ENCODE measurements around the gene EIF4G3. TPM values are rescaled to one million over a fixed set of nuclear protein-coding genes. Genes with fewer than 3 reads are reported as not detected.
A peak's percentile ranks its signal among the peaks of the same experiment; 100 is the strongest.
"Not testable (repeated sequence)": the region's sequence is repeated elsewhere in the genome, so short reads cannot be mapped to it uniquely, and the experiment has no call there.

The EIF4G3 gene
- total and polyA plus RNA-seq, 2 donors = 17.0 to 22.1 TPM

DNA sequence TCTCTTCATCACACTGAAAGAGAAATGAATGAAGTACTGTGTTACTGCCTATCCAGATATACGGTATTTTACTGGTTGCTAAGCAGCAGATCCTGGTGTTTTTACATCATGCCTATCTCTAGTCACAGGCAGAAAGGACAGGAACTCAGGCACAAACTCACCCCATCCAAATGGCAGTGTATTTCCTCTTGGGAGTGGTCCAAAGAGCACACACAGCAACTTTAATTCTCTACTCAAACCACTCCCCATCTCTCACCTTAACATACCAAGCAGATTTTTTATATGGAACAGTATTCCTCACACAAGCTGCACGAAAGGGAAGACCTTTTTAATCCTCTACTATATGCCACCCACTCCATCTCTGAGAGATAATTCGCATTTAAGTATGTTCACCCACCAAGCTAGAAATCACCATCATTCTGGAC is 27.3 kb downstream of the EIF4G3 start:
- WGBS = 84% methylated on average over 3 of the region's 3 CpGs
- no peaks in the 10 kb centered on the region for H3K9me3 ChIP-seq (ENCODE audit: control insufficient read depth in 2 of 2, insufficient read depth in 1 of 2, low read length in 1 of 2)
- H3K27me3 ChIP-seq (ENCODE audit: control insufficient read depth in 2 of 2, insufficient read depth in 1 of 2, low read length in 1 of 2) = no peaks in the 10 kb centered on the region
- DNase-seq (ENCODE audit: low read depth in 6 of 9, low spot score in 9 of 9) = no peak
- H3K4me1 ChIP-seq (ENCODE audit: control insufficient read depth in 2 of 2, insufficient read depth in 2 of 2, low read length in 2 of 2) = no peaks in the 10 kb centered on the region
- no peak overlapping the region for H3K4me3 ChIP-seq (ENCODE audit: low read length in 2 of 2)
- H3K27ac ChIP-seq (ENCODE audit: low read depth in 1 of 2, low read length in 1 of 2) = peak overlapping the region in 1 of 2 donors; percentile 31
- peaks cover 4 to 14% of the 10 kb centered on the region in 2 donors for H3K36me3 ChIP-seq (ENCODE audit: control insufficient read depth in 2 of 2, insufficient read depth in 2 of 2, low read length in 1 of 2)

DNA sequence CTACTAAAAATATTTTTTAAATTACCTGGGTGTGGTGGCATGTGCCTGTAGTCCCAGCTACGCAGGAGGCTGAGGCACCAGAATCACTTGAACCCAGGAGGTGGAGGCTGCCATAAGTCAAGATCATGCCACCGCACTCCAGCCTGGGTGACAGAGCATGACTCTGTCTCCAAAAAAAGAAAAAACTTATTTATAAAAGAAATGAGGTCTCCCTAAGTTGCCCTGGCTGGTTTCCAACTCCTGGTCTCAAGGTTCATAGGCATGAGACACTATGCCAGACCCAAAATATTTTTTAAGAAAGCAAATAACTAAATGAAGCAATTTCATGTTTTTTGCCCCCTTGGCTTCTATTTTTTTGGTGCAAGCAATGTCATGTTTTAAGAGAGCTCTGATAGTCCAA is 32.9 kb downstream of the EIF4G3 start:
- Histone ChIP-seq H3K27me3 (ENCODE audit: control insufficient read depth in 2 of 2, insufficient read depth in 1 of 2, low read length in 1 of 2) (no peaks in the 10 kb centered on the region), H3K9me3 (ENCODE audit: control insufficient read depth in 2 of 2, insufficient read depth in 1 of 2, low read length in 1 of 2) (no peaks in the 10 kb centered on the region), H3K4me1 (ENCODE audit: control insufficient read depth in 2 of 2, insufficient read depth in 2 of 2, low read length in 2 of 2) (no peaks in the 10 kb centered on the region), H3K27ac (ENCODE audit: low read depth in 1 of 2, low read length in 1 of 2) (no peak overlapping the region), H3K36me3 (ENCODE audit: control insufficient read depth in 2 of 2, insufficient read depth in 2 of 2, low read length in 1 of 2) (peaks cover 4 to 10% of the 10 kb centered on the region in 2 donors), H3K4me3 (ENCODE audit: low read length in 2 of 2) (no peak overlapping the region)
- 97% methylated on average over 2 of the region's 2 CpGs for WGBS
- DNase-seq (ENCODE audit: low read depth in 6 of 9, low spot score in 9 of 9) = no peak

DNA sequence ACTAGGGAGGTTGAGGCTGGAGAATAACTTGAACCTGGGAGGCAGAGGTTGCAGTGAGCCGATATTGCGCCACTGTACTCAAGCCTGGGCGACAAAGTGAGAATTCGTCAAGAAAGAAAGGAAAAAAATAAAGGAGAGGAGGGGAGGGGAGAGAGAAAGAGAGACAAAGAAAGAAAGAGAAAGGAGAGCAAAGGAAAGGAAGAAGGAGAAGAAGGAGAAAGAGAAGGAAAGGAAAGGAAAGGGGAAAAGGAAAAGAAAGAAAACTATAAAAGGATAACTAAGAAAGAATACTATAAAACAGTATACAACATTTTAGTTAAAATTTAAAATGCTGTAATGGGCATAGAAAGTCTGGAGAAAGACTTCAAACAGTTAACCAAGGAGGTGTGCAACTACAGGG is 33.6 kb downstream of the EIF4G3 start:
- DNase-seq (ENCODE audit: low read depth in 6 of 9, low spot score in 9 of 9) = no peak
- H3K27ac ChIP-seq (ENCODE audit: low read depth in 1 of 2, low read length in 1 of 2) = no peak overlapping the region
- H3K9me3 ChIP-seq (ENCODE audit: control insufficient read depth in 2 of 2, insufficient read depth in 1 of 2, low read length in 1 of 2) = no peaks in the 10 kb centered on the region
- WGBS = 99% methylated on average over 4 of the region's 4 CpGs
- H3K27me3 ChIP-seq (ENCODE audit: control insufficient read depth in 2 of 2, insufficient read depth in 1 of 2, low read length in 1 of 2) = no peaks in the 10 kb centered on the region
- H3K4me1 ChIP-seq (ENCODE audit: control insufficient read depth in 2 of 2, insufficient read depth in 2 of 2, low read length in 2 of 2) = no peaks in the 10 kb centered on the region
- no peak overlapping the region for H3K4me3 ChIP-seq (ENCODE audit: low read length in 2 of 2)
- peaks cover 2 to 6% of the 10 kb centered on the region in 2 donors for H3K36me3 ChIP-seq (ENCODE audit: control insufficient read depth in 2 of 2, insufficient read depth in 2 of 2, low read length in 1 of 2)

GRCh38 chr1:21141030-21141429 is 35.7 kb downstream of the EIF4G3 start:
- H3K36me3 ChIP-seq (ENCODE audit: control insufficient read depth in 2 of 2, insufficient read depth in 2 of 2, low read length in 1 of 2) = peaks cover 0 to 2% of the 10 kb centered on the region in 2 donors

DNA sequence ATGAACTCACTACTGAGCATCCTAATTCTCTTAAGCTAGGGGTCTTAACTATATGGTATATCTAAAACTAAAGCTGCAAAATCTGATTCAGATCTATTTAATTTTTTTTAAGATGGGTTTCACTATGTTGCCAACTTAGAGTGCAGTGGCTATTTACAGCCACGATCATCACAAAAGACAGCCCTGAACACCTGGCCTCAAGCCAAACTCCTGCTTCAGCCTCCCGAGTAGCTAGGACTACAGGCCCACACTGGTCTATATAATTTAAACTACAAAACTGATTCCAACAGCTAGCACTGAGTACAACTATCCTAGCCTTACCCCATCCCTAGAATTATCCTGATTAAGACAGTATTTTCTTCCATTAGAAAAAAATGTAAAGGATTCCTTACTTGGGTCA is 37.1 kb downstream of the EIF4G3 start:
- H3K4me1 ChIP-seq (ENCODE audit: control insufficient read depth in 2 of 2, insufficient read depth in 2 of 2, low read length in 2 of 2) = no peaks in the 10 kb centered on the region
- H3K27me3 ChIP-seq (ENCODE audit: control insufficient read depth in 2 of 2, insufficient read depth in 1 of 2, low read length in 1 of 2) = no peaks in the 10 kb centered on the region
- 79% methylated on average over 2 of the region's 2 CpGs for WGBS
- H3K36me3 ChIP-seq (ENCODE audit: control insufficient read depth in 2 of 2, insufficient read depth in 2 of 2, low read length in 1 of 2) = no peaks in the 10 kb centered on the region
- H3K4me3 ChIP-seq (ENCODE audit: low read length in 2 of 2) = no peak overlapping the region
- no peaks in the 10 kb centered on the region for H3K9me3 ChIP-seq (ENCODE audit: control insufficient read depth in 2 of 2, insufficient read depth in 1 of 2, low read length in 1 of 2)
- no peak overlapping the region for H3K27ac ChIP-seq (ENCODE audit: low read depth in 1 of 2, low read length in 1 of 2)
- no peak for DNase-seq (ENCODE audit: low read depth in 6 of 9, low spot score in 9 of 9)

More at GRCh38 chr1:21141030-21141429, 35.7 kb downstream of the EIF4G3 start:
- Histone ChIP-seq H3K27me3 (ENCODE audit: control insufficient read depth in 2 of 2, insufficient read depth in 1 of 2, low read length in 1 of 2) (no peaks in the 10 kb centered on the region), H3K9me3 (ENCODE audit: control insufficient read depth in 2 of 2, insufficient read depth in 1 of 2, low read length in 1 of 2) (no peaks in the 10 kb centered on the region), H3K4me1 (ENCODE audit: control insufficient read depth in 2 of 2, insufficient read depth in 2 of 2, low read length in 2 of 2) (no peaks in the 10 kb centered on the region), H3K27ac (ENCODE audit: low read depth in 1 of 2, low read length in 1 of 2) (no peak overlapping the region), H3K4me3 (ENCODE audit: low read length in 2 of 2) (no peak overlapping the region)
- WGBS = 95% methylated on average over 1 of the region's 1 CpG
- DNase-seq (ENCODE audit: low read depth in 6 of 9, low spot score in 9 of 9) = no peak

- DNase-seq (ENCODE audit: low read depth in 6 of 9, low spot score in 9 of 9); H3K36me3 ChIP-seq (ENCODE audit: control insufficient read depth in 2 of 2, insufficient read depth in 2 of 2, low read length in 1 of 2); H3K9me3 ChIP-seq (ENCODE audit: control insufficient read depth in 2 of 2, insufficient read depth in 1 of 2, low read length in 1 of 2); H3K4me3 ChIP-seq (ENCODE audit: low read length in 2 of 2); H3K27ac ChIP-seq (ENCODE audit: low read depth in 1 of 2, low read length in 1 of 2); H3K4me1 ChIP-seq (ENCODE audit: control insufficient read depth in 2 of 2, insufficient read depth in 2 of 2, low read length in 2 of 2); H3K27me3 ChIP-seq (ENCODE audit: control insufficient read depth in 2 of 2, insufficient read depth in 1 of 2, low read length in 1 of 2): not testable (repeated sequence)
- WGBS = 99% methylated on average over 5 of the region's 5 CpGs
These were observed 40.4 kb downstream of the EIF4G3 start for GRCh38 chr1:21136344-21136743.

GRCh38 chr1:21131200-21131599 is 45.5 kb downstream of the EIF4G3 start:
- Histone ChIP-seq H3K9me3 (ENCODE audit: control insufficient read depth in 2 of 2, insufficient read depth in 1 of 2, low read length in 1 of 2) (no peaks in the 10 kb centered on the region), H3K36me3 (ENCODE audit: control insufficient read depth in 2 of 2, insufficient read depth in 2 of 2, low read length in 1 of 2) (peaks cover 0 to 3% of the 10 kb centered on the region in 2 donors), H3K27ac (ENCODE audit: low read depth in 1 of 2, low read length in 1 of 2) (no peak overlapping the region), H3K27me3 (ENCODE audit: control insufficient read depth in 2 of 2, insufficient read depth in 1 of 2, low read length in 1 of 2) (no peaks in the 10 kb centered on the region), H3K4me3 (ENCODE audit: low read length in 2 of 2) (no peak overlapping the region), H3K4me1 (ENCODE audit: control insufficient read depth in 2 of 2, insufficient read depth in 2 of 2, low read length in 2 of 2) (no peaks in the 10 kb centered on the region)
- 97% methylated on average over 1 of the region's 1 CpG for WGBS
- no peak for DNase-seq (ENCODE audit: low read depth in 6 of 9, low spot score in 9 of 9)

- no peaks in the 10 kb centered on the region for H3K27me3 ChIP-seq (ENCODE audit: control insufficient read depth in 2 of 2, insufficient read depth in 1 of 2, low read length in 1 of 2)
- DNase-seq (ENCODE audit: low read depth in 6 of 9, low spot score in 9 of 9) = no peak
- no peak overlapping the region for H3K4me3 ChIP-seq (ENCODE audit: low read length in 2 of 2)
- no peak overlapping the region for H3K27ac ChIP-seq (ENCODE audit: low read depth in 1 of 2, low read length in 1 of 2)
- no peaks in the 10 kb centered on the region for H3K9me3 ChIP-seq (ENCODE audit: control insufficient read depth in 2 of 2, insufficient read depth in 1 of 2, low read length in 1 of 2)
- peaks cover 0 to 3% of the 10 kb centered on the region in 2 donors for H3K36me3 ChIP-seq (ENCODE audit: control insufficient read depth in 2 of 2, insufficient read depth in 2 of 2, low read length in 1 of 2)
- no peaks in the 10 kb centered on the region for H3K4me1 ChIP-seq (ENCODE audit: control insufficient read depth in 2 of 2, insufficient read depth in 2 of 2, low read length in 2 of 2)
- WGBS = 50% methylated on average over 2 of the region's 2 CpGs
These were observed 47.3 kb downstream of the EIF4G3 start for GRCh38 chr1:21129407-21129806.

DNA sequence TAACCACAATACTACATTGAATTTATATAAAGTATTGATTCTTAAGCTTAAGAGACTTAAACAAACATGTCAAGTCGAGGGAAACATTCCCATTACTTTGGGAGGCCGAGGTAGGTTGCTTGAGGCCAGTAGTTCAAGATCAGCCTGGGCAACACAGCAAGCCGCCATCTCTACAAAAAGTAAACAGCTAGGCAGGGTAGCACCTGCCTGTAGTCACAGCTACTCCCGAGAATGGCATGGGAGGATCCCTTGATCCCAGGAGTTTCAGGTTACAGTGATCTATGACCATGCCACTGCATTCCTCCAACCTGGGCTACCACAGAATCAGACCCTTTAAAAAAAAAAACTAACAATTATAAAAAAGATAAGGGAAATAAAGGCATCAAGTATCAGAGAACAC is 50.4 kb downstream of the EIF4G3 start:
- no peaks in the 10 kb centered on the region for H3K4me1 ChIP-seq (ENCODE audit: control insufficient read depth in 2 of 2, insufficient read depth in 2 of 2, low read length in 2 of 2)
- WGBS = 94% methylated on average over 4 of the region's 4 CpGs
- H3K4me3 ChIP-seq (ENCODE audit: low read length in 2 of 2) = no peak overlapping the region
- H3K27me3 ChIP-seq (ENCODE audit: control insufficient read depth in 2 of 2, insufficient read depth in 1 of 2, low read length in 1 of 2) = no peaks in the 10 kb centered on the region
- H3K27ac ChIP-seq (ENCODE audit: low read depth in 1 of 2, low read length in 1 of 2) = no peak overlapping the region
- peaks cover 0 to 3% of the 10 kb centered on the region in 2 donors for H3K36me3 ChIP-seq (ENCODE audit: control insufficient read depth in 2 of 2, insufficient read depth in 2 of 2, low read length in 1 of 2)
- no peaks in the 10 kb centered on the region for H3K9me3 ChIP-seq (ENCODE audit: control insufficient read depth in 2 of 2, insufficient read depth in 1 of 2, low read length in 1 of 2)
- DNase-seq (ENCODE audit: low read depth in 6 of 9, low spot score in 9 of 9) = no peak

DNA sequence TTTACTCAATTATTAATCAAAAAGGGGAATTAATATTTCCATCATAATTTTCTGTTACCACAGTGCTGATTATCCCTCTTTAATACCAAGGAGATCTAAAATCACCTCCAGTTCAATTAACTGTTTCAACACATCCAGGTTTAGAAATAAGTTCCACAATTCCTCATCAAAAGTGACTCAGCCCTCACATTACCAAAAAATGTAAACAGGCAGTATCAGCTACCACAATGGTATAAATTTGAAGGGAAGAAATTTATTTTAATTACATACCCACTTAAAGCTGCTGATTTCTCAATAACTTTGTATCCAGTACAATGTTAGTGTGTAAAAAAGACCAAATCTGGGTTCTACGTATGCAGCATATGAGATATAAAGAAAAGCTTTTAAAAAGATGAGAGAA is 51.9 kb downstream of the EIF4G3 start:
- Histone ChIP-seq H3K27me3 (ENCODE audit: control insufficient read depth in 2 of 2, insufficient read depth in 1 of 2, low read length in 1 of 2) (no peaks in the 10 kb centered on the region), H3K36me3 (ENCODE audit: control insufficient read depth in 2 of 2, insufficient read depth in 2 of 2, low read length in 1 of 2) (peaks cover 0 to 3% of the 10 kb centered on the region in 2 donors), H3K27ac (ENCODE audit: low read depth in 1 of 2, low read length in 1 of 2) (no peak overlapping the region), H3K4me1 (ENCODE audit: control insufficient read depth in 2 of 2, insufficient read depth in 2 of 2, low read length in 2 of 2) (no peaks in the 10 kb centered on the region), H3K4me3 (ENCODE audit: low read length in 2 of 2) (no peak overlapping the region), H3K9me3 (ENCODE audit: control insufficient read depth in 2 of 2, insufficient read depth in 1 of 2, low read length in 1 of 2) (no peaks in the 10 kb centered on the region)
- DNase-seq (ENCODE audit: low read depth in 6 of 9, low spot score in 9 of 9) = no peak
- 97% methylated on average over 1 of the region's 1 CpG for WGBS
